Smooth muscle cell (in vitro differentiated cells): ENCODE data around the gene DYNC1I1. TPM values are rescaled to one million over a fixed set of nuclear protein-coding genes. Genes with fewer than 3 reads are reported as not detected.

Experiments used
- DNase-seq: peaks from one replicate; lab custom pipeline; 2025; ENCODE audit not compliant: unreplicated experiment; lab: John Stamatoyannopoulos, UW
- H2AFZ ChIP-seq: fragments of 200-600 bp; sonication (generic); 2 replicates; pipeline ENCODE4 v1.6.0; 2016; ENCODE audit warnings: antibody characterized with exemption, low read depth, mild to moderate bottlenecking
- H3F3A ChIP-seq: fragments of 200-600 bp; sonication (generic); 2 replicates; pipeline ENCODE4 v1.6.0; 2017; ENCODE audit warnings: antibody characterized with exemption, low read depth
- H3K27ac ChIP-seq: fragments of 200-600 bp; sonication (generic); 2 replicates; pipeline ENCODE4 v1.5.1; 2016; ENCODE audit warnings: low read depth, mild to moderate bottlenecking
- H3K27me3 ChIP-seq: fragments of 200-600 bp; sonication (generic); 2 replicates; pipeline ENCODE4 v1.6.1; 2016; ENCODE audit warnings: low read depth, mild to moderate bottlenecking
- H3K36me3 ChIP-seq: fragments of 200-600 bp; sonication (generic); 2 replicates; pipeline ENCODE4 v1.5.1; 2016; ENCODE audit warnings: low read depth
- H3K4me1 ChIP-seq: fragments of 200-600 bp; sonication (generic); 2 replicates; pipeline ENCODE4 v1.5.1; 2016; ENCODE audit warnings: low read depth
- H3K4me2 ChIP-seq: fragments of 200-600 bp; sonication (generic); 2 replicates; pipeline ENCODE4 v1.6.0; 2016; ENCODE audit warnings: mild to moderate bottlenecking
- H3K4me3 ChIP-seq: fragments of 200-600 bp; sonication (generic); 2 replicates; pipeline ENCODE4 v1.5.1; 2016; ENCODE audit warnings: mild to moderate bottlenecking
- H3K79me2 ChIP-seq: fragments of 200-600 bp; sonication (generic); 2 replicates; pipeline ENCODE4 v1.6.0; 2016; ENCODE audit warnings: low read depth, mild to moderate bottlenecking
- H3K9ac ChIP-seq: fragments of 200-600 bp; sonication (generic); 2 replicates; pipeline ENCODE4 v1.6.0; 2016; ENCODE audit warnings: low read depth
- H3K9me3 ChIP-seq: fragments of 200-600 bp; sonication (generic); replicated peaks from 2 replicates; pipeline ENCODE4 v1.5.1; 2016; ENCODE audit warnings: low read depth
- H4K20me1 ChIP-seq: fragments of 200-600 bp; sonication (generic); 2 replicates; pipeline ENCODE4 v1.6.0; 2016; ENCODE audit warnings: low read depth
- CTCF ChIP-seq: fragments of 200-600 bp; sonication (generic); IDR thresholded peaks from 2 replicates; pipeline ENCODE4 v1.5.1; 2017; ENCODE audit warnings: borderline replicate concordance, mild to moderate bottlenecking, antibody characterized with exemption; ENCODE audit not compliant: insufficient read depth, poor library complexity, severe bottlenecking
- WGBS: methylation state at CpG from one replicate; pipeline ENCODE4 v1.1.7; 2016; ENCODE audit warnings: low lambda C conversion rate; 5-methylcytosine and 5-hydroxymethylcytosine counted together
- polyA plus RNA-seq: library from polyadenylated mRNA; unstranded; fragments of >200 nt; fragmentation: Nextera tagmentation; extraction: Ambion mirVana; gene quantifications from 2 replicates; pipeline ENCODE4 v1.2.1, GENCODE V29; 2016
- total RNA-seq: library from RNA; depleted of rRNA; stranded (reverse); fragments of >200 nt; gene quantifications from 2 replicates; pipeline ENCODE4 v1.2.3, GENCODE V29; 2014

DYNC1I1 gene
- total and polyA plus RNA-seq, 2 experiments from 2014 or later = 1.1 to 2.4 TPM

- H3K4me1 ChIP-seq = no peaks in the 10 kb centered on the region
- no peaks in the 10 kb centered on the region for H3K79me2 ChIP-seq
- 36% methylated on average over 4 of the region's 4 CpGs for WGBS
- H3K4me2 ChIP-seq = no peak overlapping the region
- H3F3A ChIP-seq = no peaks in the 10 kb centered on the region
- no peaks in the 10 kb centered on the region for H3K9me3 ChIP-seq
- no peak overlapping the region for H3K4me3 ChIP-seq
- H3K27ac ChIP-seq = no peak overlapping the region
- no peak overlapping the region for H2AFZ ChIP-seq
- DNase-seq = no peak
- no peak overlapping the region for H3K9ac ChIP-seq
- TF ChIP-seq CTCF = no peak
- no peaks in the 10 kb centered on the region for H3K36me3 ChIP-seq
- H4K20me1 ChIP-seq = no peaks in the 10 kb centered on the region
- H3K27me3 ChIP-seq = no peaks in the 10 kb centered on the region
Measured at GRCh38 chr7:95828824-95829790, 56.8 kb downstream of the DYNC1I1 start.

GRCh38 chr7:95840953-95841950 lies 68.9 kb downstream of the DYNC1I1 start:
- peak; percentile 34 for TF ChIP-seq CTCF
- Histone ChIP-seq H3K27ac (no peak overlapping the region), H3K4me1 (peaks cover 6% of the 10 kb centered on the region), H3K9me3 (no peaks in the 10 kb centered on the region), H3K27me3 (no peaks in the 10 kb centered on the region), H3K36me3 (no peaks in the 10 kb centered on the region), H3K9ac (no peak overlapping the region), H3K4me3 (no peak overlapping the region), H3K4me2 (no peak overlapping the region), H3F3A (no peaks in the 10 kb centered on the region), H3K79me2 (no peaks in the 10 kb centered on the region), H4K20me1 (no peaks in the 10 kb centered on the region), H2AFZ (peak overlapping the region; percentile 49)
- DNase-seq = no peak
- 57% methylated on average over 4 of the region's 4 CpGs for WGBS

- Histone ChIP-seq H3K36me3 (no peaks in the 10 kb centered on the region), H3K79me2 (no peaks in the 10 kb centered on the region), H3K4me3 (no peak overlapping the region), H3K9ac (no peak overlapping the region), H3K27ac (no peak overlapping the region), H3K4me2 (no peak overlapping the region), H3F3A (no peaks in the 10 kb centered on the region), H2AFZ (peak overlapping the region; percentile 9), H3K27me3 (no peaks in the 10 kb centered on the region), H4K20me1 (no peaks in the 10 kb centered on the region), H3K4me1 (peaks cover 6% of the 10 kb centered on the region), H3K9me3 (no peaks in the 10 kb centered on the region)
- TF ChIP-seq CTCF = peak; percentile 22
- 83% methylated on average over 2 of the region's 2 CpGs for WGBS
- no peak for DNase-seq
Measured at GRCh38 chr7:95843286-95843685, 70.9 kb downstream of the DYNC1I1 start.
